SK-N-SH (cell line): ENCODE measurements around the gene NRG3. TPM values are rescaled to one million over a fixed set of nuclear protein-coding genes. Genes with fewer than 3 reads are reported as not detected.

ENCODE experiments used
- CTCF ChIA-PET: fragments of 300-600, 350-600 bp; formaldehyde crosslinking; extraction: SDS; loops from one replicate; lab custom pipeline; 2021; lab: Yijun Ruan, JAX
- POLR2A ChIA-PET: fragments of 350-600 bp; sonication (Branson Sonifier 250); formaldehyde crosslinking; extraction: SDS; loops from one replicate; lab custom pipeline; 2020; ENCODE audit warnings: antibody characterized with exemption, inconsistent platforms; lab: Yijun Ruan, JAX
- DNase-seq: peaks from one replicate; pipeline ENCODE4 v3.0.0; 2012
- H2AFZ ChIP-seq: fragments of 200-600 bp; sonication (generic); 2 replicates; pipeline ENCODE4 v1.8.1; 2016; ENCODE audit warnings: antibody characterized with exemption, mild to moderate bottlenecking, low read depth
- H3F3A ChIP-seq: fragments of 200-600 bp; sonication (generic); replicated peaks from 2 replicates; pipeline ENCODE3; 2016; ENCODE audit warnings: antibody characterized with exemption, mild to moderate bottlenecking; ENCODE audit not compliant: insufficient read depth
- H3K27ac ChIP-seq, 2 experiments: fragments of 200-500 bp in 1 of 2; fragments of 200-600 bp in 1 of 2; sonication (Bioruptor generic) in 1 of 2; sonication (generic), shearing (Covaris generic) in 1 of 2; 2 replicates each; pipeline versions ENCODE4 v1.5.1 to v1.6.1; 2014 to 2016; ENCODE audit warnings: low read depth in 2 of 2, inconsistent platforms in 1 of 2, low read length in 1 of 2, mild to moderate bottlenecking in 1 of 2, mixed read lengths in 1 of 2
- H3K27me3 ChIP-seq: fragments of 200-600 bp; sonication (generic), shearing (Covaris generic); 2 replicates; pipeline ENCODE4 v1.6.1; 2016; ENCODE audit warnings: mixed run types; ENCODE audit not compliant: insufficient read depth
- H3K36me3 ChIP-seq, 2 experiments: fragments of 200-500 bp in 1 of 2; fragments of 200-600 bp in 1 of 2; sonication (Bioruptor generic) in 1 of 2; sonication (generic) in 1 of 2; replicated peaks in 1 of 2; 2 replicates each; pipeline versions ENCODE3 to v1.5.1; 2014 to 2016; ENCODE audit warnings: low read length in 1 of 2, mild to moderate bottlenecking in 1 of 2; ENCODE audit not compliant: insufficient read depth in 2 of 2, control insufficient read depth in 1 of 2
- H3K4me1 ChIP-seq, 2 experiments: fragments of 200-500 bp in 1 of 2; fragments of 200-600 bp in 1 of 2; sonication (Bioruptor generic) in 1 of 2; sonication (generic), shearing (Covaris generic) in 1 of 2; 2 replicates each; pipeline versions ENCODE4 v1.5.1 to v1.6.1; 2014 to 2016; ENCODE audit warnings: low read depth in 1 of 2, low read length in 1 of 2, mixed run types in 1 of 2; ENCODE audit not compliant: insufficient read depth in 2 of 2, control insufficient read depth in 1 of 2
- H3K4me2 ChIP-seq: fragments of 200-600 bp; sonication (generic), shearing (Covaris generic); 2 replicates; pipeline ENCODE4 v1.6.1; 2017; ENCODE audit warnings: mixed run types
- H3K4me3 ChIP-seq, 2 experiments: fragments of 200-500 bp in 1 of 2; fragments of 200-600 bp in 1 of 2; sonication (Bioruptor generic) in 1 of 2; sonication (generic), shearing (Covaris generic) in 1 of 2; 2 replicates each; pipeline versions ENCODE4 v1.5.1 to v1.8.1; 2014 to 2016; ENCODE audit warnings: low read depth in 2 of 2, inconsistent platforms in 1 of 2, low read length in 1 of 2, mild to moderate bottlenecking in 1 of 2, mixed read lengths in 1 of 2, moderate library complexity in 1 of 2
- H3K79me2 ChIP-seq: fragments of 200-600 bp; sonication (generic); 2 replicates; pipeline ENCODE4 v1.8.1; 2017; ENCODE audit warnings: mild to moderate bottlenecking; ENCODE audit not compliant: insufficient read depth
- H3K9ac ChIP-seq: fragments of 200-600 bp; sonication (generic); 2 replicates; pipeline ENCODE4 v1.6.1; 2017; ENCODE audit warnings: mixed run types
- H3K9me2 ChIP-seq: fragments of 200-600 bp; sonication (generic); 2 replicates; pipeline ENCODE4 v1.6.1; 2017; ENCODE audit warnings: mixed run types
- H3K9me3 ChIP-seq: fragments of 200-600 bp; sonication (generic); 2 replicates; pipeline ENCODE4 v1.6.1; 2017; ENCODE audit warnings: mixed run types, mild to moderate bottlenecking, moderate library complexity
- H4K20me1 ChIP-seq: fragments of 200-600 bp; sonication (generic); 2 replicates; pipeline ENCODE4 v1.6.1; 2017; ENCODE audit warnings: mild to moderate bottlenecking, mixed run types; ENCODE audit not compliant: insufficient read depth
- FOXM1 ChIP-seq: IDR thresholded peaks from 2 replicates; pipeline ENCODE4 v1.4.0; 2012; ENCODE audit warnings: low read depth, mild to moderate bottlenecking
- GABPA ChIP-seq: IDR thresholded peaks from 2 replicates; pipeline ENCODE4 v1.4.0; 2012; ENCODE audit warnings: low read depth, mild to moderate bottlenecking
- MEF2A ChIP-seq: IDR thresholded peaks from 2 replicates; pipeline ENCODE4 v1.4.0; 2012; ENCODE audit warnings: low read depth, borderline replicate concordance
- WGBS: methylation state at CpG from one replicate; pipeline ENCODE4 v1.1.6; 2017; ENCODE audit warnings: low lambda C conversion rate; 5-methylcytosine and 5-hydroxymethylcytosine counted together
- polyA plus RNA-seq, 3 experiments: library from polyadenylated mRNA; depleted of rRNA; stranded (reverse); fragments of >200 nt; gene quantifications; 2 replicates each; pipeline ENCODE4 v1.2.3, GENCODE V29; 2012
- TF ChIP-seq, protein P1 (sequence below): IDR thresholded peaks from 2 replicates; pipeline ENCODE4 v1.4.0; 2012; ENCODE audit warnings: low read depth, borderline replicate concordance
- TF ChIP-seq, protein P2 (sequence below): fragments of 200-600 bp; sonication (generic); IDR thresholded peaks from 2 replicates; pipeline ENCODE4 v1.6.1; 2017; ENCODE audit warnings: antibody characterized with exemption, mild to moderate bottlenecking, moderate library complexity
- TF ChIP-seq, protein P3 (sequence below): IDR thresholded peaks from 2 replicates; pipeline ENCODE4; 2012
- TF ChIP-seq, protein P4 (sequence below): IDR thresholded peaks from 2 replicates; pipeline ENCODE4 v1.4.0; 2012; ENCODE audit warnings: low read depth, borderline replicate concordance
- TF ChIP-seq, protein P5 (sequence below): fragments of 150-350 bp; IDR thresholded peaks from 2 replicates; pipeline ENCODE4 v1.6.1; 2017; ENCODE audit warnings: antibody characterized with exemption, low read length, low read depth, borderline replicate concordance

NRG3 gene
- polyA plus RNA-seq, 1 of the 3 experiments (the other 2 are of a cell fraction), result 0.03 TPM

DNA sequence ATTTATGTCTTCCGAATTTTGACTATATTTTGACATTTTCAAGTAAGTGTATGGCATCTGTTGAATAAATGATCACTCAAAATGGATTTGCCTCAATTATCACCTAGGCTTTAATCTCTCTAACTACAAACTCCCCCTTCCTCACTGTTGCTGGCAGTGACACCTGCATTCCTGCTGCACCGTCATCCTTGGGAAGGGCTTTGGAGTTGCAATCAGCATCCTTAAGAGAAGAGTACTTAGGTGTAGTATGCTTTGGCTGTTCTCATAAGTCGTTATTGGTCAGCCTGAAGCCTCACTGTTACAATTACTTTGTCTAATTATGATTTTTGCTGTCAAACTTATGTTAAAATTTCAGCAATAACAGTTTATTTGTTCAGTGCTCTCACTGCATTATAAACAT is 415.0 kb downstream of the NRG3 start:
- Histone ChIP-seq H4K20me1 (no peaks in the 10 kb centered on the region), H3F3A (no peaks in the 10 kb centered on the region), H2AFZ (no peak overlapping the region), H3K9me2 (no peaks in the 10 kb centered on the region), H3K27ac (no peak overlapping the region), H3K4me2 (no peak overlapping the region), H3K4me1 (no peaks in the 10 kb centered on the region), H3K79me2 (no peaks in the 10 kb centered on the region), H3K9ac (no peak overlapping the region), H3K36me3 (no peaks in the 10 kb centered on the region), H3K4me3 (no peak overlapping the region), H3K27me3 (no peaks in the 10 kb centered on the region)
- POLR2A ChIA-PET, result no interaction called here
- 44% methylated on average over 3 of the region's 3 CpGs for WGBS
- TF ChIP-seq, protein P1, sequence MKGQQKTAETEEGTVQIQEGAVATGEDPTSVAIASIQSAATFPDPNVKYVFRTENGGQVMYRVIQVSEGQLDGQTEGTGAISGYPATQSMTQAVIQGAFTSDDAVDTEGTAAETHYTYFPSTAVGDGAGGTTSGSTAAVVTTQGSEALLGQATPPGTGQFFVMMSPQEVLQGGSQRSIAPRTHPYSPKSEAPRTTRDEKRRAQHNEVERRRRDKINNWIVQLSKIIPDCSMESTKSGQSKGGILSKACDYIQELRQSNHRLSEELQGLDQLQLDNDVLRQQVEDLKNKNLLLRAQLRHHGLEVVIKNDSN, result no peak
- TF ChIP-seq MEF2A (no peak), GABPA (no peak), FOXM1 (no peak)
- TF ChIP-seq, protein P2, sequence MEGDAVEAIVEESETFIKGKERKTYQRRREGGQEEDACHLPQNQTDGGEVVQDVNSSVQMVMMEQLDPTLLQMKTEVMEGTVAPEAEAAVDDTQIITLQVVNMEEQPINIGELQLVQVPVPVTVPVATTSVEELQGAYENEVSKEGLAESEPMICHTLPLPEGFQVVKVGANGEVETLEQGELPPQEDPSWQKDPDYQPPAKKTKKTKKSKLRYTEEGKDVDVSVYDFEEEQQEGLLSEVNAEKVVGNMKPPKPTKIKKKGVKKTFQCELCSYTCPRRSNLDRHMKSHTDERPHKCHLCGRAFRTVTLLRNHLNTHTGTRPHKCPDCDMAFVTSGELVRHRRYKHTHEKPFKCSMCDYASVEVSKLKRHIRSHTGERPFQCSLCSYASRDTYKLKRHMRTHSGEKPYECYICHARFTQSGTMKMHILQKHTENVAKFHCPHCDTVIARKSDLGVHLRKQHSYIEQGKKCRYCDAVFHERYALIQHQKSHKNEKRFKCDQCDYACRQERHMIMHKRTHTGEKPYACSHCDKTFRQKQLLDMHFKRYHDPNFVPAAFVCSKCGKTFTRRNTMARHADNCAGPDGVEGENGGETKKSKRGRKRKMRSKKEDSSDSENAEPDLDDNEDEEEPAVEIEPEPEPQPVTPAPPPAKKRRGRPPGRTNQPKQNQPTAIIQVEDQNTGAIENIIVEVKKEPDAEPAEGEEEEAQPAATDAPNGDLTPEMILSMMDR, result no peak
- TF ChIP-seq, all 33 proteins: peak for 0
- no peaks in the 10 kb centered on the region for H3K9me3 ChIP-seq
- CTCF ChIA-PET, result no interaction called here
- no peak for DNase-seq

DNA sequence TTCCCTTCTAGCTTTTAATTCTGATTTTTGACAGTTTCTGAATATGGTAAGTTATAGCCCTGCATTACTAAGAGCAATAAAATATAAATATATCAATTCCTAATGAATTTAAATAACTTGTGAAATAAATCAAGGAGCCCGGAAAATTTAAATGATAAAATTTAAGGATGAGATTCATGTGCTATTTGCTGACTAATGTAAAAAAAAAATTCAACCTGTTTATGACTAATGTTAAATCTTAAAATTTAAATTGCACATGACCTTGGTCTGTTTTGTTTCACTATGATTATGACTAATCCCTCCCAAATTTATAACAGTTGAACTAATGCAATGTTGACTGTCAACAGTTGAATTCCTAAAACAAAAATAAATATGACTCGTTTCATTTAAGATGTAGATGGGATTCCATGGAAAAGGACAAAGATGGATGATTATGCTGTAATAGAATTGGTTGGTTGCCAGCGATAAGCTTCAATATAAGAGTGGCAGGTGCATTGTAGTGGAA is 419.9 kb downstream of the NRG3 start:
- no peaks in the 10 kb centered on the region for H3K79me2 ChIP-seq
- CTCF ChIA-PET, result no interaction called here
- no peak overlapping the region for H3K27ac ChIP-seq
- TF ChIP-seq, protein P3, sequence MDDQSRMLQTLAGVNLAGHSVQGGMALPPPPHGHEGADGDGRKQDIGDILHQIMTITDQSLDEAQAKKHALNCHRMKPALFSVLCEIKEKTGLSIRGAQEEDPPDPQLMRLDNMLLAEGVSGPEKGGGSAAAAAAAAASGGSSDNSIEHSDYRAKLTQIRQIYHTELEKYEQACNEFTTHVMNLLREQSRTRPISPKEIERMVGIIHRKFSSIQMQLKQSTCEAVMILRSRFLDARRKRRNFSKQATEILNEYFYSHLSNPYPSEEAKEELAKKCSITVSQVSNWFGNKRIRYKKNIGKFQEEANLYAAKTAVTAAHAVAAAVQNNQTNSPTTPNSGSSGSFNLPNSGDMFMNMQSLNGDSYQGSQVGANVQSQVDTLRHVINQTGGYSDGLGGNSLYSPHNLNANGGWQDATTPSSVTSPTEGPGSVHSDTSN, result no peak
- TF ChIP-seq, protein P4, sequence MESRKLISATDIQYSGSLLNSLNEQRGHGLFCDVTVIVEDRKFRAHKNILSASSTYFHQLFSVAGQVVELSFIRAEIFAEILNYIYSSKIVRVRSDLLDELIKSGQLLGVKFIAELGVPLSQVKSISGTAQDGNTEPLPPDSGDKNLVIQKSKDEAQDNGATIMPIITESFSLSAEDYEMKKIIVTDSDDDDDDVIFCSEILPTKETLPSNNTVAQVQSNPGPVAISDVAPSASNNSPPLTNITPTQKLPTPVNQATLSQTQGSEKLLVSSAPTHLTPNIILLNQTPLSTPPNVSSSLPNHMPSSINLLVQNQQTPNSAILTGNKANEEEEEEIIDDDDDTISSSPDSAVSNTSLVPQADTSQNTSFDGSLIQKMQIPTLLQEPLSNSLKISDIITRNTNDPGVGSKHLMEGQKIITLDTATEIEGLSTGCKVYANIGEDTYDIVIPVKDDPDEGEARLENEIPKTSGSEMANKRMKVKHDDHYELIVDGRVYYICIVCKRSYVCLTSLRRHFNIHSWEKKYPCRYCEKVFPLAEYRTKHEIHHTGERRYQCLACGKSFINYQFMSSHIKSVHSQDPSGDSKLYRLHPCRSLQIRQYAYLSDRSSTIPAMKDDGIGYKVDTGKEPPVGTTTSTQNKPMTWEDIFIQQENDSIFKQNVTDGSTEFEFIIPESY, result no peak
- TF ChIP-seq MEF2A, result no peak
- TF ChIP-seq, protein P5, sequence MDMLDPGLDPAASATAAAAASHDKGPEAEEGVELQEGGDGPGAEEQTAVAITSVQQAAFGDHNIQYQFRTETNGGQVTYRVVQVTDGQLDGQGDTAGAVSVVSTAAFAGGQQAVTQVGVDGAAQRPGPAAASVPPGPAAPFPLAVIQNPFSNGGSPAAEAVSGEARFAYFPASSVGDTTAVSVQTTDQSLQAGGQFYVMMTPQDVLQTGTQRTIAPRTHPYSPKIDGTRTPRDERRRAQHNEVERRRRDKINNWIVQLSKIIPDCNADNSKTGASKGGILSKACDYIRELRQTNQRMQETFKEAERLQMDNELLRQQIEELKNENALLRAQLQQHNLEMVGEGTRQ, result no peak
- no peak for TF ChIP-seq FOXM1
- no peaks in the 10 kb centered on the region for H3K27me3 ChIP-seq
- no peaks in the 10 kb centered on the region for H3K36me3 ChIP-seq
- no peaks in the 10 kb centered on the region for H4K20me1 ChIP-seq
- no peaks in the 10 kb centered on the region for H3K9me2 ChIP-seq
- H3K4me1 ChIP-seq, result no peaks in the 10 kb centered on the region
- no peak overlapping the region for H3K9ac ChIP-seq
- POLR2A ChIA-PET, result no interaction called here
- no peaks in the 10 kb centered on the region for H3F3A ChIP-seq
- H3K4me2 ChIP-seq, result no peak overlapping the region
- H3K4me3 ChIP-seq, result no peak overlapping the region
- DNase-seq, result no peak
- H2AFZ ChIP-seq, result no peak overlapping the region
- no peaks in the 10 kb centered on the region for H3K9me3 ChIP-seq
- WGBS, result 46% methylated on average over 3 of the region's 3 CpGs
